H9 (cell line): Measurements from ENCODE around the gene CCR7. TPM values are rescaled to one million over a fixed set of nuclear protein-coding genes. Genes with fewer than 3 reads are reported as not detected.

Experiments
- DNase-seq: peaks from one replicate; pipeline ENCODE4 v3.0.0-alpha.2; 2017
- H2AFZ ChIP-seq: one replicate; pipeline ENCODE4 v1.6.1; 2013; ENCODE audit warnings: mild to moderate bottlenecking, low read length, control low read depth, moderate library complexity
- H2AK5ac ChIP-seq: 2 replicates; pipeline ENCODE4 v1.6.1; 2013; ENCODE audit warnings: low read length, control low read depth, mixed read lengths; ENCODE audit not compliant: insufficient read length
- H2BK120ac ChIP-seq: one replicate; pipeline ENCODE4 v1.6.1; 2013; ENCODE audit warnings: low read depth, mild to moderate bottlenecking, low read length, control low read depth, inconsistent platforms; ENCODE audit not compliant: poor library complexity, severe bottlenecking
- H2BK12ac ChIP-seq: 2 replicates; pipeline ENCODE4 v1.6.1; 2013; ENCODE audit warnings: low read length, control low read depth, mixed read lengths, low read depth; ENCODE audit not compliant: insufficient read length
- H2BK15ac ChIP-seq: 2 replicates; pipeline ENCODE4 v1.6.1; 2013; ENCODE audit warnings: low read depth, low read length, control low read depth
- H2BK20ac ChIP-seq: one replicate; pipeline ENCODE4 v1.6.1; 2013; ENCODE audit warnings: low read depth, mild to moderate bottlenecking, low read length, control low read depth, inconsistent platforms; ENCODE audit not compliant: poor library complexity, severe bottlenecking
- H2BK5ac ChIP-seq: 2 replicates; pipeline ENCODE4 v1.6.1; 2013; ENCODE audit warnings: low read length, control low read depth, mixed read lengths; ENCODE audit not compliant: insufficient read length
- H3K14ac ChIP-seq: 2 replicates; pipeline ENCODE4 v1.6.1; 2013; ENCODE audit warnings: low read length, control low read depth; ENCODE audit not compliant: insufficient read depth
- H3K18ac ChIP-seq: 2 replicates; pipeline ENCODE4 v1.6.1; 2013; ENCODE audit warnings: low read depth, mild to moderate bottlenecking, mixed read lengths, low read length, control low read depth; ENCODE audit not compliant: insufficient read length
- H3K23ac ChIP-seq: 2 replicates; pipeline ENCODE4 v1.6.1; 2013; ENCODE audit warnings: low read length, control low read depth, mixed read lengths, low read depth; ENCODE audit not compliant: insufficient read length
- H3K23me2 ChIP-seq: 2 replicates; pipeline ENCODE4 v1.6.1; 2013; ENCODE audit warnings: low read depth, mild to moderate bottlenecking, mixed read lengths, low read length, control low read depth; ENCODE audit not compliant: insufficient read length, poor library complexity, severe bottlenecking
- H3K27ac ChIP-seq: 2 replicates; pipeline ENCODE4 v1.5.1; 2013; ENCODE audit warnings: low read length, control low read depth, mixed read lengths, low read depth; ENCODE audit not compliant: insufficient read length
- H3K27me3 ChIP-seq: 2 replicates; pipeline ENCODE4 v1.6.1; 2013; ENCODE audit warnings: low read length, control low read depth, inconsistent platforms; ENCODE audit not compliant: insufficient read depth
- H3K4ac ChIP-seq: 2 replicates; pipeline ENCODE4 v1.6.1; 2013; ENCODE audit warnings: low read depth, mild to moderate bottlenecking, control low read depth, inconsistent platforms, low read length, moderate library complexity
- H3K4me1 ChIP-seq: 2 replicates; pipeline ENCODE4 v1.6.1; 2013; ENCODE audit warnings: low read length, control low read depth, inconsistent platforms; ENCODE audit not compliant: insufficient read depth
- H3K4me2 ChIP-seq: 2 replicates; pipeline ENCODE4 v1.6.1; 2013; ENCODE audit warnings: low read length, control low read depth, mixed read lengths; ENCODE audit not compliant: insufficient read length, insufficient read depth
- H3K56ac ChIP-seq: 2 replicates; pipeline ENCODE4 v1.6.1; 2013; ENCODE audit warnings: low read depth, mild to moderate bottlenecking, mixed read lengths, low read length, control low read depth; ENCODE audit not compliant: insufficient read length
- H3K79me1 ChIP-seq: 2 replicates; pipeline ENCODE4 v1.6.1; 2013; ENCODE audit warnings: low read depth, mild to moderate bottlenecking, moderate library complexity, low read length, control low read depth, inconsistent platforms; ENCODE audit not compliant: insufficient read depth, poor library complexity, severe bottlenecking
- H3K79me2 ChIP-seq: 2 replicates; pipeline ENCODE4 v1.6.1; 2013; ENCODE audit warnings: low read length, control low read depth, inconsistent platforms; ENCODE audit not compliant: insufficient read depth
- H3K9ac ChIP-seq: 2 replicates; pipeline ENCODE4 v1.6.1; 2013; ENCODE audit warnings: low read length, control low read depth, mixed read lengths; ENCODE audit not compliant: insufficient read length; ENCODE audit errors: extremely low read depth
- H3K9me3 ChIP-seq: one replicate; pipeline ENCODE4 v1.6.1; 2013; ENCODE audit warnings: low read depth, low read length, inconsistent platforms; ENCODE audit not compliant: control insufficient read depth
- H3T11ph ChIP-seq: one replicate; pipeline ENCODE4 v1.6.1; 2013; ENCODE audit warnings: mild to moderate bottlenecking, low read length, control low read depth, inconsistent platforms
- H4K20me1 ChIP-seq: one replicate; pipeline ENCODE4 v1.6.1; 2013; ENCODE audit not compliant: control insufficient read depth, insufficient read length, insufficient read depth
- H4K5ac ChIP-seq: 2 replicates; pipeline ENCODE4 v1.6.1; 2013; ENCODE audit warnings: low read depth, mild to moderate bottlenecking, mixed read lengths, low read length, control low read depth; ENCODE audit not compliant: insufficient read length
- H4K8ac ChIP-seq: replicated peaks from 2 replicates; pipeline ENCODE4 v1.6.1; 2013; ENCODE audit warnings: low read length, control low read depth, mixed read lengths, low read depth; ENCODE audit not compliant: insufficient read length
- H4K91ac ChIP-seq: 2 replicates; pipeline ENCODE4 v1.6.1; 2013; ENCODE audit warnings: low read depth, mild to moderate bottlenecking, moderate library complexity, mixed read lengths, low read length, control low read depth; ENCODE audit not compliant: insufficient read length
- H3K27ac Mint-ChIP-seq, 3 experiments: 2 replicates in 2 of 3; 3 replicates in 1 of 3; pipeline ENCODE4 v1.8.0; 2020 to 2021; ENCODE audit warnings: mixed read lengths in 3 of 3, mild to moderate bottlenecking in 1 of 3, moderate library complexity in 1 of 3
- H3K27me3 Mint-ChIP-seq: 2 replicates; pipeline ENCODE4 v1.8.0; 2021; ENCODE audit warnings: low read depth, mild to moderate bottlenecking, moderate library complexity, mixed read lengths
- H3K36me3 Mint-ChIP-seq, 3 experiments: 2 replicates in 2 of 3; 3 replicates in 1 of 3; pipeline ENCODE4 v1.8.0; 2020 to 2021; ENCODE audit warnings: low read depth in 3 of 3, mixed read lengths in 3 of 3; ENCODE audit not compliant: insufficient read depth in 1 of 3
- H3K4me1 Mint-ChIP-seq, 2 experiments: 2 replicates each; pipeline ENCODE4 v1.8.0; 2020; ENCODE audit warnings: mixed read lengths in 2 of 2
- H3K4me3 Mint-ChIP-seq, 2 experiments: 2 replicates in 1 of 2; 3 replicates in 1 of 2; pipeline ENCODE4 v1.8.0; 2020 to 2021; ENCODE audit warnings: mild to moderate bottlenecking in 2 of 2, mixed read lengths in 2 of 2, moderate library complexity in 1 of 2
- H3K9me3 Mint-ChIP-seq, 2 experiments: 2 replicates in 1 of 2; 3 replicates in 1 of 2; pipeline ENCODE4 v1.8.0; 2020; ENCODE audit warnings: mild to moderate bottlenecking in 2 of 2, mixed read lengths in 2 of 2, moderate library complexity in 1 of 2
- WGBS: extraction: QIAGEN DNeasy Blood & Tissue Kit; methylation state at CpG from one replicate; pipeline ENCODE4 v1.1.7; 2013; ENCODE audit warnings: missing lambda C conversion rate, low lambda C conversion rate, mixed read lengths; ENCODE audit not compliant: insufficient read length; ENCODE audit errors: extremely low coverage; 5-methylcytosine and 5-hydroxymethylcytosine counted together
- total RNA-seq: library from RNA; stranded (reverse); gene quantifications from 2 replicates; pipeline ENCODE4 v1.2.1, GENCODE V29; 2021
- TF ChIP-seq, protein P1 (sequence below): fragments of 200-600 bp; sonication (generic); conservative IDR thresholded peaks from 3 replicates; pipeline ENCODE4 v1.8.0; 2021; ENCODE audit warnings: antibody characterized with exemption, mild to moderate bottlenecking

CCR7 gene
- total RNA-seq, 1 experiment from 2014 or later: 0.31 TPM

DNA sequence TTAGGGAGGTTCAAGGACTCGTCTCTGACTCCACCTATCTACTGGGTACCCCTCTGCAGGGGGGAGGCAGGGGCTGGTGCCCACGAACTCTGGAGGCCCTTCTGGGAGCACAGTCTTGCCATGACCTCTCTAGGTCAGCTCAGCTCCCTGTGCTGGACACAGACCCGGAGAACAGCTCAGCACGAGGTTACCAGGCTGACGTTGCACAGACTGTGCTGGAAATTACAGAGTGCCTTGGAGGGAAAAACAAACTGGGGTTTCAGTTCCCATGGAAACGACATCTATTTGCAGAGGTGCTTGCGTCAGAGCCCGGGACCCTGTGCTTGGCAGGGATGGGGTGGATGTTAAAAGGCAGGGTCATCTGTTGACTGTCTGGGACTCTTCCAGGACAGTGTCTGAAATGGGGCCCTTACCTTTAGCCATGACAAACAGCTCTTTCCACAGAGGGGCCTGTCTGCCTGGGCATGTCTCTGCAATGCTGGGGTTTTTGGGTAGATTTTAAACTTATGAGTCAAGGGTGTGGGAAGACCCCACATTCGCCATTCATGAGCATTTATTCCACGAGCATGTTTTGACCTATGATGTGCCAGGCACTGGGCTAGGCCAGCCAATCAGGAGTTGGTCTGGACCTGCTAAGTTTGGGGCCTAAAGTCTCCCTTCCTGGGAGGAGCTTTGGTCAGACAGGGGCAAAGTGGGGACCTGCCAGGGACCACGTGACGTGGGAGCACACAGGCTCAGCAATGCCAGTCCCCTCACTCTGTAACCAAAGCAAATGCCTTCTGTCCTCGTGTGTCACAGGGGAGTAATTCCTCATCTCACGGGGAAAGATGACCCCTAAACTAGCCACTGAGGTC is 22.5 kb downstream of the CCR7 start:
- no peak overlapping the region for H3K4me2 ChIP-seq
- H2BK120ac ChIP-seq: no peak overlapping the region
- H3K56ac ChIP-seq: no peak overlapping the region
- H3K14ac ChIP-seq: no peak overlapping the region
- no peak overlapping the region for H3K23ac ChIP-seq
- H3K4ac ChIP-seq: no peak overlapping the region
- peak; percentile 24 for DNase-seq
- H3K27ac ChIP-seq: no peak overlapping the region
- no peaks in the 10 kb centered on the region for H3K9me3 ChIP-seq
- H3K79me2 ChIP-seq: no peaks in the 10 kb centered on the region
- WGBS: no CpG with 5 or more reads among the region's 14 CpGs
- H2AFZ ChIP-seq: no peak overlapping the region
- TF ChIP-seq, protein P1, sequence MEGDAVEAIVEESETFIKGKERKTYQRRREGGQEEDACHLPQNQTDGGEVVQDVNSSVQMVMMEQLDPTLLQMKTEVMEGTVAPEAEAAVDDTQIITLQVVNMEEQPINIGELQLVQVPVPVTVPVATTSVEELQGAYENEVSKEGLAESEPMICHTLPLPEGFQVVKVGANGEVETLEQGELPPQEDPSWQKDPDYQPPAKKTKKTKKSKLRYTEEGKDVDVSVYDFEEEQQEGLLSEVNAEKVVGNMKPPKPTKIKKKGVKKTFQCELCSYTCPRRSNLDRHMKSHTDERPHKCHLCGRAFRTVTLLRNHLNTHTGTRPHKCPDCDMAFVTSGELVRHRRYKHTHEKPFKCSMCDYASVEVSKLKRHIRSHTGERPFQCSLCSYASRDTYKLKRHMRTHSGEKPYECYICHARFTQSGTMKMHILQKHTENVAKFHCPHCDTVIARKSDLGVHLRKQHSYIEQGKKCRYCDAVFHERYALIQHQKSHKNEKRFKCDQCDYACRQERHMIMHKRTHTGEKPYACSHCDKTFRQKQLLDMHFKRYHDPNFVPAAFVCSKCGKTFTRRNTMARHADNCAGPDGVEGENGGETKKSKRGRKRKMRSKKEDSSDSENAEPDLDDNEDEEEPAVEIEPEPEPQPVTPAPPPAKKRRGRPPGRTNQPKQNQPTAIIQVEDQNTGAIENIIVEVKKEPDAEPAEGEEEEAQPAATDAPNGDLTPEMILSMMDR: no peak
- H4K20me1 ChIP-seq: no peaks in the 10 kb centered on the region
- H3K9ac ChIP-seq: no peak overlapping the region
- Mint-ChIP-seq H3K4me1 (peaks cover 14 to 36% of the 10 kb centered on the region in 2 experiments), H3K27me3 (peaks cover 3% of the 10 kb centered on the region; the same call in 1 of the 2 replicates), H3K4me3 (no peak overlapping the region), H3K9me3 (peaks cover 0 to 3% of the 10 kb centered on the region in 2 experiments; a peak in 1 of 5 replicates), H3K27ac (peak overlapping the region in 1 of 3 experiments; percentile 49; a peak in 2 of 7 replicates), H3K36me3 (no peaks in the 10 kb centered on the region)
- H2BK15ac ChIP-seq: no peak overlapping the region
- no peak overlapping the region for H2BK12ac ChIP-seq
- H4K8ac ChIP-seq: no peak overlapping the region
- H2BK20ac ChIP-seq: no peak overlapping the region
- H3K23me2 ChIP-seq: no peaks in the 10 kb centered on the region
- H4K91ac ChIP-seq: no peak overlapping the region
- H3K4me1 ChIP-seq: no peaks in the 10 kb centered on the region; the same call in 1 of the 2 replicates
- H2AK5ac ChIP-seq: no peak overlapping the region
- no peak overlapping the region for H3K18ac ChIP-seq
- no peak overlapping the region for H4K5ac ChIP-seq
- H3T11ph ChIP-seq: no peak overlapping the region
- no peaks in the 10 kb centered on the region for H3K79me1 ChIP-seq
- no peaks in the 10 kb centered on the region for H3K27me3 ChIP-seq
- no peak overlapping the region for H2BK5ac ChIP-seq
